Astrocyte (in vitro differentiated cells and primary cell): ENCODE data around the gene MEIS3. TPM values are rescaled to one million over a fixed set of nuclear protein-coding genes. Genes with fewer than 3 reads are reported as not detected.

Experiments
- DNase-seq: peaks from one replicate; pipeline ENCODE4 v3.0.0-alpha.2; 2010; ENCODE audit warnings: low read depth
- FAIRE-seq: peaks from 2 replicates; lab custom pipeline; 2011; peaks lifted over from hg19 to GRCh38; lab: Jason Lieb, UNC
- H2AFZ ChIP-seq: 2 replicates; pipeline ENCODE4 v1.6.0; 2012; ENCODE audit warnings: low read depth, low read length, inconsistent platforms
- H3K27ac ChIP-seq: 2 replicates; pipeline ENCODE4 v1.5.1; 2011; ENCODE audit warnings: low read depth, low read length, inconsistent platforms
- H3K27me3 ChIP-seq: 2 replicates; pipeline ENCODE4 v1.6.0; 2011; ENCODE audit warnings: low read length, inconsistent platforms; ENCODE audit not compliant: insufficient read depth
- H3K36me3 ChIP-seq: 2 replicates; pipeline ENCODE4 v1.5.1; 2011; ENCODE audit warnings: low read length, inconsistent platforms; ENCODE audit not compliant: insufficient read depth
- H3K4me1 ChIP-seq: 2 replicates; pipeline ENCODE4 v1.5.1; 2011; ENCODE audit warnings: low read length, inconsistent platforms; ENCODE audit not compliant: insufficient read depth
- H3K4me2 ChIP-seq: 2 replicates; pipeline ENCODE4 v1.6.0; 2012; ENCODE audit warnings: low read length, inconsistent platforms
- H3K4me3 ChIP-seq: 2 replicates; pipeline ENCODE4 v1.5.1; 2011; ENCODE audit warnings: low read depth, mild to moderate bottlenecking, low read length, inconsistent platforms; ENCODE audit not compliant: insufficient read depth
- H3K79me2 ChIP-seq: 2 replicates; pipeline ENCODE4 v1.6.0; 2012; ENCODE audit warnings: mild to moderate bottlenecking, low read length, inconsistent platforms; ENCODE audit not compliant: insufficient read depth
- H3K9ac ChIP-seq: 2 replicates; pipeline ENCODE4 v1.6.0; 2012; ENCODE audit warnings: mild to moderate bottlenecking, low read length, inconsistent platforms
- H3K9me3 ChIP-seq: 2 replicates; pipeline ENCODE4 v1.5.1; 2012; ENCODE audit warnings: low read depth, mild to moderate bottlenecking, low read length, inconsistent platforms; ENCODE audit not compliant: insufficient read depth
- H4K20me1 ChIP-seq: 2 replicates; pipeline ENCODE4 v1.6.0; 2012; ENCODE audit warnings: low read length, inconsistent platforms; ENCODE audit not compliant: insufficient read depth
- H3K27ac Mint-ChIP-seq: one replicate; pipeline ENCODE4 v1.8.0; 2021; ENCODE audit warnings: mild to moderate bottlenecking, mixed read lengths; ENCODE audit not compliant: unreplicated experiment
- H3K27me3 Mint-ChIP-seq: one replicate; pipeline ENCODE4 v1.8.0; 2021; ENCODE audit warnings: low read depth, mixed read lengths; ENCODE audit not compliant: unreplicated experiment
- H3K36me3 Mint-ChIP-seq: one replicate; pipeline ENCODE4 v1.8.0; 2021; ENCODE audit warnings: low read depth, mixed read lengths; ENCODE audit not compliant: unreplicated experiment
- H3K4me1 Mint-ChIP-seq: one replicate; pipeline ENCODE4 v1.8.0; 2021; ENCODE audit warnings: low read depth, mixed read lengths; ENCODE audit not compliant: unreplicated experiment
- H3K4me3 Mint-ChIP-seq: one replicate; pipeline ENCODE4 v1.8.0; 2021; ENCODE audit warnings: mild to moderate bottlenecking, moderate library complexity, mixed read lengths; ENCODE audit not compliant: unreplicated experiment
- H3K9me3 Mint-ChIP-seq: one replicate; pipeline ENCODE4 v1.8.0; 2021; ENCODE audit warnings: mild to moderate bottlenecking, mixed read lengths; ENCODE audit not compliant: unreplicated experiment
- EZH2 ChIP-seq: IDR thresholded peaks from 2 replicates; pipeline ENCODE4 v1.6.1; 2012; ENCODE audit warnings: mild to moderate bottlenecking, low read length, inconsistent platforms; ENCODE audit not compliant: insufficient read depth
- total RNA-seq: library from RNA; stranded (reverse); gene quantifications from 2 replicates; pipeline ENCODE4 v1.2.1, GENCODE V29; 2021
- TF ChIP-seq, protein P1 (sequence below): IDR thresholded peaks from 2 replicates; pipeline ENCODE4 v1.5.1; 2011; ENCODE audit warnings: low read depth, mild to moderate bottlenecking, inconsistent platforms, low read length, moderate library complexity; ENCODE audit not compliant: insufficient read depth

Gene MEIS3
- total RNA-seq, 1 donor from 2014 or later = 71.1 TPM

GRCh38 chr19:47374876-47375693 lies 44.2 kb downstream of the MEIS3 start:
- Histone ChIP-seq H3K36me3 (peaks cover 2% of the 10 kb centered on the region), H3K4me3 (no peak overlapping the region)

DNA sequence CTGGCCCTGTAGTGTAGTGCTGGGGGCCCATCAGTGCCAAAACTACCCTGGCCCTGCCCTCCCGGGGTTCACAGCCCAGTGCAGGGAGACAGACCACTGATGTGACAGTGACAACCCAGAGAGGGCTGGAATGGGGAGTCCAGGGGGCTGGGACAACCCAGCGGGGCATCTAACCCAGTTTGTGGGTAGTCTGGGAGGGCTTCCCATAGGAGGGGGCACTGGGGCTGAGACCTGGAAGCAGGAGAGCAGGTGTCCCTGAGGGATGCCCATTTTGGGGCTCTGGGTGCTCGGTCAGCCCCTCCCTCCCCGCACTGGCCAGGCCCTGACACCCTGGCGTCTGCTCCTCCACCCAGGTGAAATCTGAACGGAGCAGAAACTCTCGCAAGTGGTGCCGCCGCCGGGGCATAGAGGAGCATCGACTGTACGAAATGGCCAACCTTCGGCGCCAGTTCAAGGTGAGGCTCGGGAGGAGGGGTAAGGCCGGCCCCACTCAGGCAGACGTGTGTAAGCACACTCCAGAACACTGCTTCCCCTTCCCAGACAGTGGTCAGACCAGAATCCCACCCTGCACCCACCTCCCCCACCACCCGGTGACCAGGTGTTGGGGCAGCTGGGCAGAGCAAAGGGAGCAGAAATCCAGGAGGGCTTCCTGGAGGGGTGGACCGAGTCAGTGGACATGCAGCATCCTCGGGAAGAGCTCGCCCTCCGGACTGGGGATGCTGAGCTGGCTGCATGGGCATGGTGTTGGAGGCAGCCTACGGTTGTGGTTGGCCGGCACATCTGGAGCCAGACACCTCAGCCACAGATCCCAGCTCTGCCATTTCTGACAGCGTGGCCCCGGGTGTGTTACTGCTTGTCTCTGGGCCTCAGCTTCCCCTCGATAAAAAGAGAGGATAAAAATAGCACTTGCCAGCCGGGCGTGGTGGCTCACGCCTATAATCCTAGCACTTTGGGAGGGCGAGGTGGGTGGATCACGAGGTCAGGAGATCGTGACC lies 45.8 kb downstream of the MEIS3 start:
- H3K9me3 Mint-ChIP-seq = no peaks in the 10 kb centered on the region
- no peak for TF ChIP-seq EZH2
- TF ChIP-seq, protein P1, sequence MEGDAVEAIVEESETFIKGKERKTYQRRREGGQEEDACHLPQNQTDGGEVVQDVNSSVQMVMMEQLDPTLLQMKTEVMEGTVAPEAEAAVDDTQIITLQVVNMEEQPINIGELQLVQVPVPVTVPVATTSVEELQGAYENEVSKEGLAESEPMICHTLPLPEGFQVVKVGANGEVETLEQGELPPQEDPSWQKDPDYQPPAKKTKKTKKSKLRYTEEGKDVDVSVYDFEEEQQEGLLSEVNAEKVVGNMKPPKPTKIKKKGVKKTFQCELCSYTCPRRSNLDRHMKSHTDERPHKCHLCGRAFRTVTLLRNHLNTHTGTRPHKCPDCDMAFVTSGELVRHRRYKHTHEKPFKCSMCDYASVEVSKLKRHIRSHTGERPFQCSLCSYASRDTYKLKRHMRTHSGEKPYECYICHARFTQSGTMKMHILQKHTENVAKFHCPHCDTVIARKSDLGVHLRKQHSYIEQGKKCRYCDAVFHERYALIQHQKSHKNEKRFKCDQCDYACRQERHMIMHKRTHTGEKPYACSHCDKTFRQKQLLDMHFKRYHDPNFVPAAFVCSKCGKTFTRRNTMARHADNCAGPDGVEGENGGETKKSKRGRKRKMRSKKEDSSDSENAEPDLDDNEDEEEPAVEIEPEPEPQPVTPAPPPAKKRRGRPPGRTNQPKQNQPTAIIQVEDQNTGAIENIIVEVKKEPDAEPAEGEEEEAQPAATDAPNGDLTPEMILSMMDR = no peak
- no peak overlapping the region for H3K4me3 ChIP-seq
- H3K9me3 ChIP-seq = no peaks in the 10 kb centered on the region
- FAIRE-seq = no peak
- H3K27ac Mint-ChIP-seq = no peak overlapping the region
- no peak for DNase-seq
- no peak overlapping the region for H3K4me2 ChIP-seq
- H3K27me3 ChIP-seq = no peaks in the 10 kb centered on the region
- H3K4me3 Mint-ChIP-seq = no peak overlapping the region
- peaks cover 2% of the 10 kb centered on the region for H3K36me3 ChIP-seq
- H3K79me2 ChIP-seq = peaks cover 3% of the 10 kb centered on the region
- H3K4me1 ChIP-seq = peaks cover 10% of the 10 kb centered on the region
- H4K20me1 ChIP-seq = peaks cover 45% of the 10 kb centered on the region
- H3K4me1 Mint-ChIP-seq = peaks cover 5% of the 10 kb centered on the region
- H2AFZ ChIP-seq = no peak overlapping the region
- no peak overlapping the region for H3K9ac ChIP-seq
- no peaks in the 10 kb centered on the region for H3K27me3 Mint-ChIP-seq
- H3K27ac ChIP-seq = no peak overlapping the region
- H3K36me3 Mint-ChIP-seq = peaks cover 19% of the 10 kb centered on the region

More at GRCh38 chr19:47374876-47375693, 44.2 kb downstream of the MEIS3 start:
- Mint-ChIP-seq H3K27me3 (no peaks in the 10 kb centered on the region), H3K4me3 (no peak overlapping the region), H3K9me3 (no peaks in the 10 kb centered on the region), H3K36me3 (peaks cover 14% of the 10 kb centered on the region), H3K27ac (no peak overlapping the region), H3K4me1 (peaks cover 4% of the 10 kb centered on the region)
- TF ChIP-seq, protein P1 = no peak
- no peak for TF ChIP-seq EZH2
- Histone ChIP-seq H3K79me2 (peaks cover 3% of the 10 kb centered on the region), H3K4me2 (no peak overlapping the region), H3K9me3 (no peaks in the 10 kb centered on the region), H3K9ac (no peak overlapping the region), H4K20me1 (peaks cover 36% of the 10 kb centered on the region), H3K4me1 (peaks cover 6% of the 10 kb centered on the region), H3K27ac (no peak overlapping the region), H3K27me3 (no peaks in the 10 kb centered on the region), H2AFZ (no peak overlapping the region)
- no peak for DNase-seq
- no peak for FAIRE-seq
